A549 (cell line): ENCODE measurements around the gene DYSF.
A peak's percentile ranks its signal among the peaks of the same experiment; 100 is the strongest.

ENCODE experiments used
- CHD2 ChIP-seq: fragments of 150-350 bp; IDR thresholded peaks from 2 replicates; pipeline ENCODE4 v1.6.1; 2014; ENCODE audit warnings: low read length; ENCODE audit not compliant: partially characterized antibody
- EHMT2 ChIP-seq: fragments of 200-600 bp; sonication (generic); IDR thresholded peaks from 2 replicates; pipeline ENCODE4 v1.6.1; 2016; ENCODE audit warnings: antibody characterized with exemption, low read depth, mild to moderate bottlenecking, moderate library complexity
- PHF8 ChIP-seq: fragments of 200-600 bp; sonication (generic); IDR thresholded peaks from 2 replicates; pipeline ENCODE4 v1.6.1; 2016; ENCODE audit warnings: low read depth, mild to moderate bottlenecking, antibody characterized with exemption, moderate library complexity, borderline replicate concordance
- RNF2 ChIP-seq: fragments of 200-600 bp; sonication (generic); IDR thresholded peaks from 2 replicates; pipeline ENCODE4 v1.6.1; 2016; ENCODE audit warnings: low read depth, mild to moderate bottlenecking, antibody characterized with exemption, moderate library complexity, borderline replicate concordance
- ZFP36 ChIP-seq: fragments of 450-650 bp; IDR thresholded peaks from 2 replicates; pipeline ENCODE4 v1.6.1; 2014; ENCODE audit warnings: borderline replicate concordance; ENCODE audit not compliant: partially characterized antibody
- TF ChIP-seq, protein P1 (sequence below): fragments of >200 bp; sonication (Bioruptor Twin); formaldehyde crosslinking; IDR thresholded peaks from 3 replicates; pipeline ENCODE4 v1.5.1; 2016
- TF ChIP-seq, protein P2 (sequence below): fragments of 450-650 bp; IDR thresholded peaks from 2 replicates; pipeline ENCODE4 v1.6.1; 2014; ENCODE audit warnings: antibody characterized with exemption

DNA sequence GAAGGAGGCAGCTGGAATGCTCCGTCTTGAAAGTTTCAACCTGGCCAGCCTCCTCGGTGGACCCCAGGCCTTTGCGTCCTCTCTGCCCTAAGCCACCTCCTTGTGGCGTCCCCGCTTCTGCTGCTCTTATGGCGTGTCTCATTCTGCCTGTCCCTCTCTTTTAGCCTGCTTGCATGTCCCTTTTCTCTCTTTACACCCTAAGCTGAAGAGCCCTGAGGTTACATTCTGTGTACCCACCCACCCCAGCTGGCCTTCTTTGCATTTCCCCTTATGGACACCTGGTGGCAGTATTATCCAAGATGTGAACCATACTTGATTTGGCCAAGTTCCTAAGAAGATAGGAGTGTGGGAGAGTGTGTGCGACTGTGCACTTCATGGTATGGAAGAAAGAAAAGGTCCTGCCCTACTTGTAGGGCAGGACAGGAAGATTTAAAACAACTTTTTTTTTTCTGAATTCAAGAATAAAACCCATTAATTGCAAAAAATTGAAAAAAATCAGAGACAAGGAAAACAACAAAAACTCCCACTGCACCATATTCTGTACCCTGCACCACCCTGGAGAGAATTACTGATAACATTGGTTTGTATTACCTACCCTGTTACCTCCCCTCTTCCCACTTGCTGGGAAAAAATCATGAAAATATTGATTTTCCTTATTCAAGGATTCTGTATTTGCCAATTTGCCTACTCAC is 77.4 kb downstream of the DYSF start:
- TF ChIP-seq ZFP36, result no peak
- TF ChIP-seq, protein P1, sequence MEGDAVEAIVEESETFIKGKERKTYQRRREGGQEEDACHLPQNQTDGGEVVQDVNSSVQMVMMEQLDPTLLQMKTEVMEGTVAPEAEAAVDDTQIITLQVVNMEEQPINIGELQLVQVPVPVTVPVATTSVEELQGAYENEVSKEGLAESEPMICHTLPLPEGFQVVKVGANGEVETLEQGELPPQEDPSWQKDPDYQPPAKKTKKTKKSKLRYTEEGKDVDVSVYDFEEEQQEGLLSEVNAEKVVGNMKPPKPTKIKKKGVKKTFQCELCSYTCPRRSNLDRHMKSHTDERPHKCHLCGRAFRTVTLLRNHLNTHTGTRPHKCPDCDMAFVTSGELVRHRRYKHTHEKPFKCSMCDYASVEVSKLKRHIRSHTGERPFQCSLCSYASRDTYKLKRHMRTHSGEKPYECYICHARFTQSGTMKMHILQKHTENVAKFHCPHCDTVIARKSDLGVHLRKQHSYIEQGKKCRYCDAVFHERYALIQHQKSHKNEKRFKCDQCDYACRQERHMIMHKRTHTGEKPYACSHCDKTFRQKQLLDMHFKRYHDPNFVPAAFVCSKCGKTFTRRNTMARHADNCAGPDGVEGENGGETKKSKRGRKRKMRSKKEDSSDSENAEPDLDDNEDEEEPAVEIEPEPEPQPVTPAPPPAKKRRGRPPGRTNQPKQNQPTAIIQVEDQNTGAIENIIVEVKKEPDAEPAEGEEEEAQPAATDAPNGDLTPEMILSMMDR, result peak; percentile 66
- TF ChIP-seq CHD2, result no peak
- no peak for TF ChIP-seq EHMT2
- no peak for TF ChIP-seq PHF8
- TF ChIP-seq RNF2, result no peak
- TF ChIP-seq, protein P2, sequence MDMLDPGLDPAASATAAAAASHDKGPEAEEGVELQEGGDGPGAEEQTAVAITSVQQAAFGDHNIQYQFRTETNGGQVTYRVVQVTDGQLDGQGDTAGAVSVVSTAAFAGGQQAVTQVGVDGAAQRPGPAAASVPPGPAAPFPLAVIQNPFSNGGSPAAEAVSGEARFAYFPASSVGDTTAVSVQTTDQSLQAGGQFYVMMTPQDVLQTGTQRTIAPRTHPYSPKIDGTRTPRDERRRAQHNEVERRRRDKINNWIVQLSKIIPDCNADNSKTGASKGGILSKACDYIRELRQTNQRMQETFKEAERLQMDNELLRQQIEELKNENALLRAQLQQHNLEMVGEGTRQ, result no peak
